Activated CD4-positive, alpha-beta T cell treated with anti-CD3 and anti-CD28 coated beads for 48 hours (primary cell): ENCODE data around the gene NXT1.
"Not testable (repeated sequence)": the region's sequence is repeated elsewhere in the genome, so short reads cannot be mapped to it uniquely, and the experiment has no call there.

Experiments
- DNase-seq: peaks from one replicate; pipeline ENCODE4 v3.0.0-alpha.2; 2020

NXT1 gene

DNA sequence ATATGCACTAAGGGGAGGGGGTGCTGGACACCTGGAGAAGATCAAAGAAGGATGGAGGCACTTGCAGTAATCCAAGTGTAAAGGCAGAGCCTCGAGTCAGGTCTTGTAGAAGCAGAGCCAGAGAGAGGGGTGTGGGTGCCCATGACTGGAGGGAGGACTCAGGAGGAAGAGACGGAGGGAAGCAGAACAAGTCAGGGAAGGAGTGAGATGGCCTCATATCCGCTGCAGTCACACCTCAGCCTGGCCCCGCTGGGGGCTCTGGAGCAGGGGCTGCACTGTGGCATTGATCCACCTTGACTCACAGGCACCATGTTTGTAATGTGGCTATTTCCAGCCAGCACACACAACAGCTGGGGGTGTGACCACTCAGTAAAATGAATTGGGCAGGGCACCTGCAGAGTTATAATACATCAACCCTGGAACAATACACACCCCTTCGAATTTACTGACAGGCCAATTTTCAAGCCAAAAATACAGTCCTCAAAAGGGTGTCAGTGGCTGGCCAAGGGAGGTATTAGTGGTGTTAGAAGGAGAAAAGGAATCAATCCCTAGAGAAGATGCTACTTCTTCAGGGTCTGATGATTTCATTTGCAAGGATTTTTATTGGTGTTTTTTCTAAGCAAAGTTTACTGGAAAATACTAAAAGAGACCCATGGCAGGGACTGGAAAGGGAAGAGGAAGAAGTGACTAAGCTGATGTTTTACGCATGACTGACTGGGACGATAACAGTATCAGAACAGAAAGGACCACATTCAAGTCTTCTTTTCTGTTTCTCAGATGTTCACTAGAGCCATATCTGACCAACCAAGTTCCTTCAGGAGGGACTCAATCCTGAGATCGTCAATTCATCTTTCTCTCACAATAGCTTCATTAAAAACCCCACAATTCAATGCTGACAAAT, 18.9 kb upstream of the NXT1 start:
- no peak for DNase-seq

DNA sequence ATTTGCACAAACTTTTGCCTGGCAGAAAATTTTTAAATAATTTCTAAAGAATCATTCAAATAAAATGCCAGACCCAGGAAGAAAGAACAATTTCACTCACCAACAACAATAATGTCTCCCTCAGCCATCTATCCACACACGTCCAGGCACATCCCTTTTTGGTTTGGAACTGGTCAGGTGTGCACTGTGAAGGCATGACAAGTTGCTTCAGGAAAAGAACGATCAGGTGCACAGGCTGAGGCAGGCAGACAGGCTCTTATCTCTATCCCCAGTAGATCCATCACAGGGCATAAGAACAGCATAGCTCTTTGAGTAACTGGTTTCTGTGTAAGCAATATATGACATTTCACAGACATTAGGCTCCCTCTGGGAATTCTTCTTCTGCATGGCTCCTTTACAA, 18.1 kb upstream of the NXT1 start:
- DNase-seq = no peak

DNA sequence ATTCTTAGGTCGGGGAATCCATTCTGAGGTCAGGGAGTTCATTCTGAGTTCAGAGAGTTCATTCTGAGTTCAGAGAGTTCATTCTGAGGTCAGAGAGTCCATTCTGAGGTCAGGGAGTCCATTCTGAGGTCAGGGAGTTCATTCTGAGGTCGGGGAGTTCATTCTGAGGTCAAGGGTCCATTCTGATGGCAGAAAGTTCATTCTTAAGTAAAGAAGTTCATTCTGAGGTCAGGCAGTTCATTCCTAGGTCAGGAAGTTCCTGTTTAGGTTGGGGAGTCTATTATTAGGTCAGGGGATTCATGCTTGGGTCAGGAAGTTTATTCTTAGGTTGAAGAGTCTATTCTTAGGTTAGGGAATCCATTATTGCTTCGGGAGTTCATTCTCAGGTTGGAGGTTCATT, 16.5 kb upstream of the NXT1 start:
- DNase-seq = no peak

DNA sequence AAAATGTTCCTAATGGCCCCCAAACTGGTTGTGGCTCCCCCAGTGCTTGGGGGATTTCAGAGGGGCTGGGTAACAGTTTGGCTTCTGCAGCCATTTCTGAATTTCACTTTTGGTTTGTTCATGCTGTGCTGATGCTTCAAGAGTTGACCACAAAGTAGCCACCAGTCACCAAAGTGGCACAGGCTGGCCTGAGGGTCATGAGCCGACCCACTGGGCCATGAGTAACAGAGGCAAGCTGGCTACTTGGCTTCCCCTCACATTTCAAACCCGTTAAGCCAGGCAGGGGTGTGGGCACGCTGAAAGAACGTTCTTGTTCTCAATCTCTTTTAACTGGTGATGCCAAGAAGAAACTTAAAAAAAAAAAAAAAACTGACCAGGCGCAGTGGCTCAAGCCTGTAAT, 15.1 kb upstream of the NXT1 start:
- DNase-seq = no peak

DNA sequence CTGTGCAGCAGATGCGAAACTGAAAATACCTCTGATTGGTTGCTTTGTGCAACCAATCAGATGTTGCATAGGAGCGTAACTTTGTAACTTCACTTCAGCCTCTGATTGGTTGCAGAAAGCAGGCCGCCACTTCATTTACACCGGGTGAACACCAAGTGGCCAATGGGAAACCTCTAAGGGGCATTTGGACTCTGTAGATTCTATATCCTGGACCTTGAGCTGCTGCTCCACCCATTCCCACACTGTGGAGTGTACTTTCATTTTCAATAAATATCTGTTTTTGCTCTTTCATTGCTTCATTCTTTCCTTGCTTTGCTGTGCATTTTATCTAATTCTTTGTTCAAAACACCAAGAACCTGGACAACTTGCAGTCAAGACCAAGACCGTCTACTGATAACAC, 14.1 kb upstream of the NXT1 start:
- no peak for DNase-seq

DNA sequence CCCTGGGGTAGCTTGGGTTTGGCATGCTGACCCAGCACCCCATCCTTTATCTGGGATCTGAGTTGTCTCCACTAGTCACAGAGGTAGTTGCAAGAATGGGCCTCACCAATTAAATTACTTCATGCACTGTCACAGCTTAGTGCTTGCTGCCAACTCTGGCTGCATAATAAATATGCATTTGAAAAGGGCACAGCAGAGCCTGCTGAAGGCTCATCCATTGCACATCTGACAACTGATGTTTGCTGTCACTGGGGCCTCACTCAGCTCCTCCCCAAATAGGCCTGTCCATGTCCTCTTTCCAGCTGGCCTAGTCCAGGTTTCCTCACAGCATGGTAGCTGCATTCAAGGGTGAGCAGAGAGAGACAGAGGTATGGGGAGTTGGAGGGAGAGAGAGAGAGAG, 13.3 kb upstream of the NXT1 start:
- no peak for DNase-seq

DNA sequence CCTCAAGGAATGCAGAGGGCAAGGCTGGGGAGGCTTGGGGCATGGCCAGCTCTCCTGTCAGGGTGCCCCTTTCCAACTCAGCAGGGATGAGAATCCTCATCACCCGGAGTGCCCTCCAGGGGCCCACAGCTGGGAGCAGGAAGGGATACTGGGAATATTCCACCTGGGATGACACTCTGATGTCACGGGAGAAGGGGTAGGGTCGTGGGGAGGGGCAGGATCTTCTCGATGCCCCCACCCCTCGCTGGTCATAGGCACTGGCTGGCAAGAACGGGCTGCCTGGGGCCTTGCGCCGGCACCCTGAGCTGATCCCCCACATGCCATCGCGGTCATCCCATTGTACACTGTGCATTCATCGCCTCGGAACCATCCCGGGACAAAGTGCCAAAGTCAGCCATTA, 10.6 kb upstream of the NXT1 start:
- DNase-seq = no peak

DNA sequence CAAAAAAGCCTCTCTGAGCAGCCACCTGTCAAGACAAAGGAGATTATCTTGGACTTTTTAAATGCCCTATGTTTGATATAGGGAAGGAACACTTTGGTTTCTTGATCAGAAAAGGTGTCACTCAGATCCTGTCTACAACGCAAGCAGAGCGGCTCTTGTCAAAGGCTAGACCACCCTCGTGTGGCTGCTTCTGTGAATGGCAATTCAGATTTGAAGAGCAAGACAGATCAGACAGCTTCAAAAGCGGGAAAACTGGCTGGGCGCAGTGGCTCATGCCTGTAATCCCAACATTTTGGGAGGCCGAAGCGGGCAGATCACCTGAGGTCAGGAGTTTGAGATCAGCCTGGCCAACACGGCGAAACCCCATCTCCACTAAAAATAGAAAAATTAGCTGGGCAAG, 10.1 kb upstream of the NXT1 start:
- DNase-seq = peak; percentile 36

DNA sequence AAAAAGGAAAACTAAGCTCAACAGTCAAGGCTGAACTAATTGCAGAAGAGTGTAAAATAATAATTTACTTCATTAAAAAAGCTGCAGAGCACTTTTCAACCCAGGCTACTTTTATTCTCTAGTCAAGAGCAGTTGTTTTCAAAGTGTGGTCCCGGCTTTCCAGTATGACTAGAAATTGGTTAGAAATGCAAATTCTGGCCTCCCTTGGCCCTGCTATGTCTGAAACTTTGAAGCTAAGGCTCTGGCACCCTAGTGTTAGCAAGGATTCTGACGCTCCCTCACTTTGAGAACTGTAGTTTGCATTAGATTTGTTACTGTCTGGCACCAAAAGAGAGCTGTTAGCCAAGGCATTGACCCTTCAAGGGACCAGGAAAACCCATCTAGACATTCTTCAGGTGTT, 9.5 kb upstream of the NXT1 start:
- DNase-seq = no peak

DNA sequence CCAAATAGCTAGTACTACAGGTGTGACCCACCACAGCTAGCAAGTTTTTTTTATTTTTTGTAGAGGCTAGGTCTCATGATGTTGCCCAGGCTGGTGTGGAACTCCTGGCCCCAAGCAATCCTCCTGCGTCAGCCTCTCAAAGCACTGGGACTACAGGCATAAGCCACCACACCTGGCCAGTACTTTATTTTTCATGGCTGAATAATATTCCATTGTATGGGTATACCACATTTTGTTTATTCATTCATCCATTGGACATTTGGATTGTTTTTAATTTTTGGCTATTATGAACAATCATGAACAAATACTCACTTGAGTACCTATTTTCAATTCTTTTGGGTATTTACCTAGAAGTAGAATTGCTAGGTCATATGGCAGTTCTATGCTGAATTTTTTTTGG, 7.0 kb upstream of the NXT1 start:
- DNase-seq = no peak

DNA sequence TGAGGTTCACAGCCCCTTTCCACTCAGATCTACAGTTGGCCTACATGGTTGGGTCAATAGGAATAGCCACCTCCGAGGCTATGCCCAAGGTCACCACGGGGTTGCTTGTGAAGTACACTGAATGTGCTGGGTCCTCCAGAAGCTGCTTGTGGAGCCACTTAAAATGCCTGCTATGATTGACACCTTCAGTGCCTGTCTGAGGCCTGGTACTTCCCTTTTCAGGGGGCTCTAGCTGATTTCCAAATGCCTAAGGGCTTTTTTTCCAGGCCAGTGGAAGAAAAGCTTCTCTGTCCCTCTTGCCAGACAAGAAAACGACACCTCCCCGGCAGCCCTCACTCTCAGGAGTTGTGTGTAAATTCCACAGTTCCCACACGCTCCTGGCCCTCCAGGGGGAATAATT, 6.3 kb upstream of the NXT1 start:
- DNase-seq = no peak

DNA sequence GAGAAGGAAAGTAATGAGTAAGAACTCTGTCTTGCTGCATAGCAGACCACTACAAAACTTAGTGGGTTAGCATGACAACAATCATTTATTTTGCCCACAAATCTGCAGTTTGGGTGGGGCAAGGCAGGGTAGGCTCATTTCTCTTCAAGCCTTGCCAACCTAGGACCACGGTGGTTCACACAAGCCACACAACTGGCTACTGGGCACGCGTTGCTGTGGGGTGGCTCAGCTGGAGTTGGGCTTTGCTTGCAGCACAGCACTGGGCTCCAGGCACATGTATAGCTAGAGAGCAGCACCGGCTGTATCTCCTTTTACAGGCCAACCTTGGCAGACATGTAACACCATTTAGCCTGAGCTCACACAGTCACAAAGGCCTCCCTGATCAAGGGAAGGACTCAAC, 4.6 kb upstream of the NXT1 start:
- no peak for DNase-seq

DNA sequence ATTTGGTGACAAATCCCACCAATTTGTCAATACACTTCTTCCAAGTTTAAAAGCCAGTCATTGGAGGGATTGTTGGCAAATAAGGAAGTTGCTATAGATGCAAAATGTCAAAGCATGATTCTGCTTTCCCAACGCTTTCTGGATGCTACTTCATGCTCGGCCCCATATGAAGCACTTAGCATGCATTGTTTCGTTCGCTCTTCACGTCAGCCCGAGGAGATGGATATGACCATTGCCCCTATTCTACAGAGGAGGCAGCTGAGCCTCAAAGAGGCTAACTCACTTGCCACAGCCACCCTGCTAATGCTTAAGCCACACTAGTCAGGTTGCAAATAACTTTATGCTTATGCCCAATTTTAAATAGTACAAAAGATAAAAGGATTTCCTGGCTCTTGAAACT, 2.8 kb upstream of the NXT1 start:
- DNase-seq = no peak

DNA sequence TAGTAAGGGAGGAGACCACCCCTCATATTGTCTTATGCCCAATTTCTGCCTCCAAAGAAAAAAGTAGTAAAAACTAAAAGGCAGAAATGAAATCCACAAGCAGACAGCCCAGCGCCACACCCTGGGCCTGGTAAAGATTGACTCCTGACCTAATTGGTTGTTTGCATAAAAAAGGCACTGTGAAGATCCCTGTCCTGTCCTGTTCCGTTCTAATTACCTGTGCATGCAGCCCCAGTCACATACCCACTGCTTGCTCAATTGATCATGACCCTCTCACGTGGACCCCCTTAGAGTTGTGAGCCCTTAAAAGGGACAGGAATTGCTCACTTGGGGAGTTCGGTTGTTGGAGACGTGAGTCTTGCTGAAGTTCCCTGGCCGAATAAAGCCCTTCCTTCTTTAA, 2.1 kb upstream of the NXT1 start:
- DNase-seq = not testable (repeated sequence)

DNA sequence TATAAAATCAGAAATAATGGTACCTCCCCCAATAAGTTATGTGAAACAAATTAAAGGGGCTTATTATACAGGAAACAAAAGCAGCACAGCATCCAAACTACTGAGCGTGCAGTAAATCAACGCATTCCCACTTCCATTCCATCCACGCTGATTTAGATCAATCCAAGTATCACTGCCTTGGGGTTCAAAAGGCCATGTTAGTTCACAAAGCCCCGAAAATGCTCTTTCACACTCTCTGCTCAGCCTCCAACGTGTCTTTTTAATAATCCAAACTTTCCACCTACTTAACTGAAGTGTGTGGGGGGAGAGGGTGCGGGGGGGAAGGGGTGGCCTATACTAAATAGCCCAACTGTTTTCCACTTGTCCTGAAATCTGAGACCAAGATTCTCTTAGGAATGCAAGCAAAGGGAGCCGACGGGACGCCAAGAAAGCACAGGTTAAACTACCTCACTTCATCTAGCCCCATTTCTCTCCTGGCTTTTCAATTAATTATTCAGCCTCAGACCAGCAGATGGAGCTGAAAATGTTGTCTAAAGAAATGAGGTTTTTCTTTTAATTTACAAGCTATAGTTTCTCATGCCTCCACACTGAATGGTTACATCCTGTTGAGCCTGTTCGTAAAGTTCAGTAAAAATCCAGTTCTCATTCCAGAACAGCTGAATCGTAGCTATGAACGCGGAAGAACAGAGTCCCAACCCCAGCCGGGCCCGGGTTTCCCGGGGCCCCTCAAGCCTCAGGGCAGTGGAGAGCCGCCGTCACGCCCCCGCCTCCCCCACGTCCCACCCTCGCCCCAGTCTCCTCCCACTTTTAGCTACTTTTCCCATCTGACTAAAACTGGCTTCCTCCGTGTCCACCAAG, 1.0 kb upstream of the NXT1 start:
- DNase-seq = no peak

DNA sequence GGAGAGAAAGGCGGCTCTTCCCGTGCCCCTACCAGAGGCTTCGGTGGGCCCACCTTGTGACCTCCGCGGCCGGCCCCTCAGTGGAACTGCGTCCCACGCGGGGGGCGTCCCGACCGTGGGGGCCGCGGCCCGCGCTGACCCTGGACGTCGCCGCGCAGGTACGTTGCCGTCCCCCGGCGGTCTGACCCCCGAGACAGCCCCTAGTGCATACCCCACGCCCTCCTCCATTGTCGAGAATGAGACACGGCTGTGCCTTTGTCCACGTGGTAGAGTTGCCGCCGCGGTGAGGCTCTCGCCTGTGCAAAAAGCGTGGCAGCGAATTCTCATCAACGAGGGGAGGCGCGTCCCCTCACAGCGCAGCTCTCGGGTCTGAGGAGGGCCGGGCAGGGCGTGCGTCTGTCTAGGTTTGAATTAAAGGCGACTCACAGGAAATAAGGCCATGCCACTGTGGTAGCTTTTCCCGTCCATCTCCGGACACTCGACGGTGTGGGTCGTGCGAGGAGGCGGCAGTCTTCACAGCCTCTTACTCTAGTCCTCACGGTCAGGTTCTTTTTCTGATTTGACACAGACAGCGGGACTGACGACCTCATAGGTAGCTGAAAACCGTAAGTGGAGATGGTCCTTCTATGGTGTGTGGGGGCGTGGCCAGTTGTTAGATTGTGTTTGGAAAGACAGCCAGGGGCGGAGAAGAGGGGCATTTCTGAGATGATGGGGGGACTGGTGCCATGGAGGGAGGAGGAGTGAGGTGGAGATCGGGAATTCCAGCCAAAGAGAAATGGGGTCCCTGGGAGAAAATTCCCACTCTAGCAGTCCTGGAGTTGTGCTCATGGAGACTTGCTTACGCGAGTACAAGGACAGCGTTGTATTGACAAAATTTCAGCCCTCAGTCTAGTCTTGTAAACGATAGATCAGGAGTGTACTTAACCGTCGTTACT, 580 bp downstream of the NXT1 start:
- peak; percentile 72 for DNase-seq

DNA sequence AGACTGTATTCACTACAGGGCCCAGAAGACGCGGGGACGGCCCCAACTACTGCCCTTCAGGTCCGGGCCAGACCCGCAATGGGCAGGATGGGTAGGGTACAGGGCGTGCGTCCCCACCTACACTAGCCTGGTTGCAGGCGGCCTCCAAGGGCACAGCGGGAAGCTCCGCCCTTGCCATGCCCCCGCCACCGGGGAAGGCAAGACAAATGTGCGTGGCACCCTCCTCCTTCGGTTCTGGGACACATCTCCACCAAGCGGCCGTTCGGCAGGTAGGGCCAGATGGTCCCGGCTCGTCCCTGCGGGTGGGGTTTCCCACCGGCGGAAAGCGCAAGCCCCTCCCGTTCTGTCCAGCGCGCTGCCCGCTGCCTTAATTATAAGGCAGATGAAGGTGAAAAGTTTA, 5.6 kb downstream of the NXT1 start:
- DNase-seq = no peak

DNA sequence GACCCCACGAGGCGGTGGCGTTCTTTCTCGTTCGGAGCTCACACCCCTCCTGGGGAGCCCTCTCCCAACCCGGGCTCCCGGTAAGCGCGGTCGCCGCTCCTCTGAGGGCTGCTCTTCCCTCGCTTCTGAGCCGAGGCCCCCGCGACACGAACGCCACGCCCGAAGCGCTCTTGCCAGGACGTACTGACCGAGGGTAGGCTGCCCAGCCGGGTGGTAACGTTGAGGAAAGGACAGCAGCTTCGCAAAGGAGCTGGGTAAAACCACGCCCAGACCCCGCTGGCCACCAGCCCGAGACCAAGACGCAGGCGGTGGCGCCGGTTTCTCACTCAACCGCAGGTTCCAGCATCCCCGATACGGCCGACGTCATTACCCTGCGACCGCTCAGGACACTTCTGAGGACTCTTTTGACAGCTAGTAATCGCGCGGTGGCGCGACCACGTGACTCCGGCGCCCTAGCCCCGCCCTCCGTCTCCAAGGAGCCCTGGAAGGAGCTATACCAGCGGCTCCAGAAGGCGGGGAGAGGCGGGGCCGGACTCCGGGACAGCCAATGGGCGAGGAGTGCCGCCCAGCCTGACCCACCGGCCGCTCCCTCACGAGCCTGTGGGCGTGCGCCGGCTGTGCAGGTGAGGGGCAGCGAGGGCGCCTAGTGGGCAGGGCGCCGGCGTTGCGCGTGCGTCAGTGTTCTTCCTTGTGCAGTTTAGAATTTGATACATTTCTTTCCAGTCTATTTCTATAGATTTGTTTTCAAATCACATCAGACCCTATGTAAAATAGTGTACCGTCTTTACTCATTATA, 7.4 kb downstream of the NXT1 start:
- peak; percentile 100 for DNase-seq

DNA sequence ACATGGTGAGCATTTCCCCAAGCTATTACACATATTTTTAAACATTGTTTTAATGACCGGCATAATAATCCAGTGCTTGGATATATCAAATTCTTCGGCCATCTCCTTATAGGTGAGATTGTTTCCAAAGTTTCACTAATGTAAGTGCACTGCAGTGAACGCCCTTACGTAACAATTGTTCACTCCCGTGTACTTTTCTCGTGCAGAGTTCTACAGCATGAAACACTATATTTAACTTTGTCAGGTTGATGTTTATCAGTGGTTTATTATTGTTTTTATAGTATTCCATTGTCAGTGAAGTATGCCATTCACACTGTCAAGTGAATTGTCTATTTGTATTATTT, 7.9 kb downstream of the NXT1 start:
- DNase-seq = no peak

DNA sequence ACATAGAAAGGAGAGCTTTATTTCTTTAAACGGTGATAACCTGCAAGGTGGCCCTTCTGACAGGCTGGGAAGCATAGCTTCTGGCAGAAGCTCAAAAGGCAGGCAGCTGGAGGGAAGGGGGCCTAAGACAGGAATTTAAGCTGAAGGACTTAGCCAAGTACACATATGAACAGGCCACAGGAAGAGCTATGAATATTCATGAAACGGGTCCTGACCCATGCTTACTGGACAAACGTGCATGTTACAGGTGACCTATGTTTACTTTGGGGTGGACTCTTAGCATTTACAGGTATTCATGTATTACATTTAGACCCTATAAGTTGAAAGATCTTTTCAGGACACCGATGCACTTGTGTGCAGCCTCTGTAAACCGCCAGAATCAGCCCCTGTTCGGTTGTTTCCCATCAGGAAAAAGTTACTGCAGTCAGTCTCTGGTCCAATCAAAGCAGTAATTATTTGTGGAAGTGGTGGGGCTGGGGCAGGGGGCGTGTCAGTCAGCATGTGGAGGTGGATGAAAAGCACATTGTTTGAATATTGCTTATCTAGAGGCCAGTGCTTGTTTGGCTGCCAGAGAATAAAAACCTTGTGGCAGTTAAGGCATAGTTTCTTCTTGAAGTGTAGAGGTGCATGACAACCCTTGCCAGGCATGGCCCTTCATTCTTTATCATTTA, 8.5 kb downstream of the NXT1 start:
- DNase-seq = no peak

DNA sequence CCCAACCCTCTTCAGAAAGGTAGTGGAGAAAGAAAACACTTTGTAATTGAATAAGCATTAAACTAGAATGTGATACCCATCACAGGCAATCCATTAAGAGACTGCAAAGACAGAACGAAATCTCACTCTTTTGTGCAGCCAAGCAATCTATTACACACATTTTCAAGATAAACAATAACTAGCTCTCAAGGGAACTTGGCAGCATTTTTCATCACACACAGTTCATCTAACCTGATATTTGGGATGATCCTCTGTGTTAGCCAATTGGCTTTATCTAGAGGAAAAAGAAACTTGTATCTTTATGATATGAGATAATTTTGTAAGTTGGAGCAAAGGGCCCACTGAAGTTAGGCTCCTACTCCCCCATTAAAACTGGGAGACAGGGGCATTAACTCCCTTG, 9.9 kb downstream of the NXT1 start:
- no peak for DNase-seq

DNA sequence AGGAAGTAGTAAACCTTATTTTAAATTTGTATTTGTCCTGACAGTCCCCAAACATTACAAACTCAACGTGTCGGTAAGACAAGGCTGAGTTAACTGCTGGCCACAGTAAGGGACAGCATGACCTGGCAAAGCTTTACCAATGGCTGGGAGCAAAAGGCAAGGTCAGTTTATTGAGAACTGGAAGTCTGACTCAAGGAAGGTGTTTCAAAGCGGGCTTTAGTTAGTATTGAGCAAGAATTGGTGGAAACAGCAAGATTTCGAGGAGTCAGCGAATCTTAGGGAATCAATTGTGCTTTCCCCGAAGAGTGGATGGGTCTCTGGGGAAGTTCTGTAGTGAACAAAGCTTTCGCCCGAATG, 10.5 kb downstream of the NXT1 start:
- no peak for DNase-seq
